Fibroblast of lung (primary cell): ENCODE measurements around the gene PPP6R3. TPM values are rescaled to one million over a fixed set of nuclear protein-coding genes. Genes with fewer than 3 reads are reported as not detected.
"Not testable (repeated sequence)": the region's sequence is repeated elsewhere in the genome, so short reads cannot be mapped to it uniquely, and the experiment has no call there.

Experiments used
- DNase-seq, 2 donors: peaks; one replicate each; pipeline versions ENCODE4 v3.0.0 to v3.0.0-alpha.2; 2010; ENCODE audit warnings: low read depth in 2 of 2
- H2AFZ ChIP-seq: 2 replicates; pipeline ENCODE4 v1.5.1; 2012; ENCODE audit warnings: low read length, control low read depth, inconsistent platforms
- H3K27ac ChIP-seq: 2 replicates; pipeline ENCODE4 v1.5.1; 2011; ENCODE audit warnings: low read length, control low read depth; ENCODE audit not compliant: insufficient read depth
- H3K27me3 ChIP-seq: 2 replicates; pipeline ENCODE4 v1.5.1; 2011; ENCODE audit warnings: mild to moderate bottlenecking, low read length; ENCODE audit not compliant: control insufficient read depth, insufficient read depth
- H3K36me3 ChIP-seq: 2 replicates; pipeline ENCODE4 v1.5.1; 2011; ENCODE audit warnings: low read length; ENCODE audit not compliant: control insufficient read depth, insufficient read depth
- H3K4me1 ChIP-seq: 2 replicates; pipeline ENCODE4 v1.5.1; 2011; ENCODE audit warnings: low read length; ENCODE audit not compliant: control insufficient read depth, insufficient read depth; ENCODE audit errors: extremely low read depth
- H3K4me2 ChIP-seq: 2 replicates; pipeline ENCODE4 v1.5.1; 2011; ENCODE audit warnings: low read length, control low read depth; ENCODE audit not compliant: insufficient read depth; ENCODE audit errors: extremely low read depth
- H3K4me3 ChIP-seq, 4 experiments: fragments of 200-600 bp in 1 of 4; sonication (generic) in 1 of 4; replicated peaks in 1 of 4; 2 replicates each; pipeline ENCODE4 v1.5.1; 2011 to 2016; ENCODE audit warnings: low read length in 4 of 4, low read depth in 3 of 4, mild to moderate bottlenecking in 3 of 4, control low read depth in 2 of 4, inconsistent platforms in 1 of 4, mixed read lengths in 1 of 4; ENCODE audit not compliant: insufficient read depth in 1 of 4; ENCODE audit errors: control extremely low read depth in 1 of 4
- H3K79me2 ChIP-seq: 2 replicates; pipeline ENCODE4 v1.5.1; 2012; ENCODE audit warnings: mild to moderate bottlenecking, low read length, inconsistent platforms; ENCODE audit not compliant: control insufficient read depth, insufficient read depth
- H3K9ac ChIP-seq: 2 replicates; pipeline ENCODE4 v1.5.1; 2011; ENCODE audit warnings: mild to moderate bottlenecking, low read length, control low read depth; ENCODE audit not compliant: insufficient read depth
- H3K9me3 ChIP-seq: 2 replicates; pipeline ENCODE4 v1.5.1; 2012; ENCODE audit warnings: low read depth, low read length; ENCODE audit not compliant: control insufficient read depth, insufficient read depth
- H4K20me1 ChIP-seq: 2 replicates; pipeline ENCODE4 v1.5.1; 2011; ENCODE audit warnings: low read length; ENCODE audit not compliant: control insufficient read depth, insufficient read depth; ENCODE audit errors: extremely low read depth
- CTCF ChIP-seq, 2 donors: IDR thresholded peaks in 1 of 2; conservative IDR thresholded peaks in 1 of 2; 1 replicate in 1 of 2; 2 replicates in 1 of 2; pipeline ENCODE4 v1.5.1; 2011 to 2012; ENCODE audit warnings: low read length in 2 of 2, control low read depth in 1 of 2, inconsistent platforms in 1 of 2, low read depth in 1 of 2, mild to moderate bottlenecking in 1 of 2
- EZH2 ChIP-seq: IDR thresholded peaks from 2 replicates; pipeline ENCODE4 v1.5.1; 2012; ENCODE audit warnings: low read length, control low read depth, mild to moderate bottlenecking; ENCODE audit errors: missing control alignments
- polyA plus RNA-seq, 2 donors: library from polyadenylated mRNA; depleted of rRNA in 1 of 2; stranded (reverse) in 1 of 2; unstranded in 1 of 2; fragments of >200 nt; gene quantifications; 2 replicates each; pipeline ENCODE4 v1.2.1, GENCODE V29; 2011 to 2012; ENCODE audit warnings: missing spikeins in 1 of 2
- total RNA-seq: library from RNA; depleted of rRNA; stranded (reverse); fragments of >200 nt; gene quantifications from 2 replicates; pipeline ENCODE4 v1.2.1, GENCODE V29; 2014

PPP6R3 gene
- total and polyA plus RNA-seq, 2 donors (not counting 1 experiment from before 2014, with no cell fraction given): 44.2 to 120 TPM

- TF ChIP-seq CTCF (conservative IDR thresholded peaks at IDR 0.05 in 1 of 2, IDR thresholded peaks at IDR 0.05 in 1 of 2; ENCODE audit: low read depth in 1 of 2, low read length in 2 of 2) (no peak), EZH2 (no peak)
- no peak for DNase-seq
- Histone ChIP-seq H3K9ac (no peak overlapping the region), H3K79me2 (no peaks in the 10 kb centered on the region), H2AFZ (no peak overlapping the region), H3K4me2 (no peak overlapping the region), H3K9me3 (peaks cover 4% of the 10 kb centered on the region), H3K36me3 (no peaks in the 10 kb centered on the region), H3K27ac (no peak overlapping the region), H3K27me3 (no peaks in the 10 kb centered on the region), H3K4me3 (no peak overlapping the region), H4K20me1 (no peaks in the 10 kb centered on the region), H3K4me1 (peaks cover 2% of the 10 kb centered on the region)
Observed at GRCh38 chr11:68431984-68432645, 28.4 kb upstream of the PPP6R3 start.

- DNase-seq: no peak
- Histone ChIP-seq H3K36me3 (no peaks in the 10 kb centered on the region), H3K4me1 (peaks cover 5% of the 10 kb centered on the region)
Observed at GRCh38 chr11:68432874-68433273, 27.7 kb upstream of the PPP6R3 start.

GRCh38 chr11:68433541-68433940 lies 27.0 kb upstream of the PPP6R3 start:
- no peaks in the 10 kb centered on the region for H4K20me1 ChIP-seq
- no peaks in the 10 kb centered on the region for H3K79me2 ChIP-seq
- H3K9me3 ChIP-seq: peaks cover 4% of the 10 kb centered on the region
- H3K9ac ChIP-seq: no peak overlapping the region
- H3K4me2 ChIP-seq: no peak overlapping the region
- TF ChIP-seq EZH2 (no peak), CTCF (conservative IDR thresholded peaks at IDR 0.05 in 1 of 2, IDR thresholded peaks at IDR 0.05 in 1 of 2; ENCODE audit: low read depth in 1 of 2, low read length in 2 of 2) (no peak)
- H3K4me3 ChIP-seq: no peak overlapping the region
- no peak overlapping the region for H3K27ac ChIP-seq
- H3K36me3 ChIP-seq: no peaks in the 10 kb centered on the region
- no peak overlapping the region for H2AFZ ChIP-seq
- H3K4me1 ChIP-seq: peaks cover 5% of the 10 kb centered on the region
- H3K27me3 ChIP-seq: no peaks in the 10 kb centered on the region
- no peak for DNase-seq

More at GRCh38 chr11:68432874-68433273, 27.7 kb upstream of the PPP6R3 start:
- H3K27ac ChIP-seq: no peak overlapping the region
- TF ChIP-seq EZH2 (no peak), CTCF (conservative IDR thresholded peaks at IDR 0.05 in 1 of 2, IDR thresholded peaks at IDR 0.05 in 1 of 2; ENCODE audit: low read depth in 1 of 2, low read length in 2 of 2) (no peak)
- no peak overlapping the region for H2AFZ ChIP-seq
- no peaks in the 10 kb centered on the region for H3K79me2 ChIP-seq
- no peak overlapping the region for H3K4me3 ChIP-seq
- H4K20me1 ChIP-seq: no peaks in the 10 kb centered on the region
- H3K9me3 ChIP-seq: peaks cover 4% of the 10 kb centered on the region
- H3K4me2 ChIP-seq: no peak overlapping the region
- H3K9ac ChIP-seq: no peak overlapping the region
- H3K27me3 ChIP-seq: no peaks in the 10 kb centered on the region

GRCh38 chr11:68434159-68434558 lies 26.4 kb upstream of the PPP6R3 start:
- not testable (repeated sequence) for H3K4me3 ChIP-seq, H3K27me3 ChIP-seq, H3K9me3 ChIP-seq, H3K4me2 ChIP-seq, H3K27ac ChIP-seq, H3K9ac ChIP-seq, DNase-seq, H3K79me2 ChIP-seq, H2AFZ ChIP-seq, H4K20me1 ChIP-seq, H3K36me3 ChIP-seq, H3K4me1 ChIP-seq
